Pancreas (tissue), 10 donors: ENCODE data around the gene CEMIP. TPM values are rescaled to one million over a fixed set of nuclear protein-coding genes. Genes with fewer than 3 reads are reported as not detected.

Experiments used
- ATAC-seq, 4 donors: fragments of 200-7000 bp; cut with Tn5 transposase; one replicate each; pipeline versions ENCODE4 v1.8.0 to v1.9.1; 2020; ENCODE audit warnings: mild to moderate bottlenecking in 4 of 4, moderate library complexity in 4 of 4
- DNase-seq, 6 donors: peaks; one replicate each; pipeline ENCODE4 v3.0.0-alpha.2; 2020
- FAIRE-seq: peaks from 2 replicates; lab custom pipeline; 2012; peaks lifted over from hg19 to GRCh38; lab: Jason Lieb, UNC
- H3K27ac ChIP-seq, 4 donors: fragments of 200-600 bp; sonication (generic); 1 replicate in 3 of 4; 2 replicates in 1 of 4; pipeline versions ENCODE4 v1.5.0 to v1.8.0; 2020
- H3K27me3 ChIP-seq, 4 donors: fragments of 200-600 bp; one replicate each; pipeline ENCODE4 v1.8.0; 2021
- H3K36me3 ChIP-seq, 3 donors: fragments of 200-600 bp; sonication (generic) in 1 of 3; one replicate each; pipeline versions ENCODE4 v1.5.0 to v1.8.0; 2020 to 2021
- H3K4me1 ChIP-seq, 3 donors: fragments of 200-600 bp; one replicate each; pipeline ENCODE4 v1.8.0; 2021
- H3K4me3 ChIP-seq, 4 donors: fragments of 200-600 bp; sonication (generic) in 2 of 4; one replicate each; pipeline versions ENCODE4 v1.5.0 to v1.8.0; 2020 to 2021
- H3K9me3 ChIP-seq, 4 donors: fragments of 200-600 bp; one replicate each; pipeline ENCODE4 v1.8.0; 2021
- WGBS, 2 donors: extraction: QIAGEN DNeasy Blood & Tissue Kit; methylation state at CpG; one replicate each; pipeline ENCODE4 v1.1.7; 2013; 5-methylcytosine and 5-hydroxymethylcytosine counted together
- intact Hi-C, 3 donors: fragments of 100-400 bp; cut with DNase I; formaldehyde crosslinking; loops; one replicate each; pipeline versions ENCODE4 v1.11.1 to v1.14.2; 2022
- polyA plus RNA-seq, 2 donors: library from polyadenylated mRNA; stranded (reverse); fragments of 200-250 nt; gene quantifications; one replicate each; pipeline ENCODE4 v1.2.3, GENCODE V29; 2013
- total RNA-seq, 6 donors: library from RNA; stranded (reverse); fragmentation: NEBNext Ultra II Directional in 4 of 6; extraction: Animal tissue kit (Norgen Biotek cat#: 25700) in 4 of 6; gene quantifications; one replicate each; pipeline versions ENCODE4 v1.2.1 to v1.2.4, GENCODE V29; 2021 to 2023
- TF ChIP-seq, protein P1 (sequence below), 4 donors: fragments of 200-600 bp; sonication (generic) in 3 of 4; IDR thresholded peaks; one replicate each; pipeline versions ENCODE4 v1.5.0 to v1.8.0; 2021; ENCODE audit warnings: antibody characterized with exemption in 4 of 4
- donor health status: healthy with polysubstance abuse.
- donor health status: DM: no; HTN: no; CAD: no; lungs with moderate emphysema.
- donor health status: DM: no; HTN: no; CAD: no.
- donor health status: control.
- donor health status: control.
- donor health status: Bipolar disorder and iron deficiency.
- donor health status: DM: yes; HTN: yes; CAD: no.
- donor health status: DM: no; HTN: no; CAD: no.
- donor health status: DM: no; HTN: no; CAD: no.
- donor health status: DM: yes; HTN: yes; CAD: no.

Gene CEMIP
- total and polyA plus RNA-seq, 8 donors, result 0.07 to 0.41 (median 0.12) TPM; not detected in 1

DNA sequence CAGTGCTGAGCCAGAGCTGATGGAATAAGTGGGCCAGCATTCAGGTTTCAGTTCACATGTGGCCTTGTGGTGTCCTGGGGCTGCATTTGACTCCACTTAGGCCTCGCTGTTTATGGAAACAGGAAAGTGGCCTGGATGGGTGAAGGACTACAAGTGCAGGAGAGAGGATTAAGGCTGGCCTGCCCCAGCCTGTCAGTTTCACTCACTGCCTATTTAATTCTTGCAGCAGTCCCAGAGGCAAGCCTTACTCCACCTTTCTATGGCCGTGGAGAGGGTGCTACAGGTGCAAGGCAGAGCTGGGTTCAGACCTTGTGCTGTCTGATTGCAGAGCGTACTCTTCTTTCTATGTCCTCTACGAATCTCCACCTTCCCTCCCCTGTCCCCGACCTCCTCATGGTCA, 46.4 kb upstream of the CEMIP start:
- intact Hi-C loops, result no loop called here
- H3K36me3 ChIP-seq, result no peaks in the 10 kb centered on the region
- FAIRE-seq (no peak), DNase-seq (no peak), ATAC-seq (no peak)
- H3K27ac ChIP-seq, result no peak overlapping the region
- H3K4me3 ChIP-seq, result no peak overlapping the region
- H3K9me3 ChIP-seq, result no peaks in the 10 kb centered on the region
- TF ChIP-seq, protein P1, sequence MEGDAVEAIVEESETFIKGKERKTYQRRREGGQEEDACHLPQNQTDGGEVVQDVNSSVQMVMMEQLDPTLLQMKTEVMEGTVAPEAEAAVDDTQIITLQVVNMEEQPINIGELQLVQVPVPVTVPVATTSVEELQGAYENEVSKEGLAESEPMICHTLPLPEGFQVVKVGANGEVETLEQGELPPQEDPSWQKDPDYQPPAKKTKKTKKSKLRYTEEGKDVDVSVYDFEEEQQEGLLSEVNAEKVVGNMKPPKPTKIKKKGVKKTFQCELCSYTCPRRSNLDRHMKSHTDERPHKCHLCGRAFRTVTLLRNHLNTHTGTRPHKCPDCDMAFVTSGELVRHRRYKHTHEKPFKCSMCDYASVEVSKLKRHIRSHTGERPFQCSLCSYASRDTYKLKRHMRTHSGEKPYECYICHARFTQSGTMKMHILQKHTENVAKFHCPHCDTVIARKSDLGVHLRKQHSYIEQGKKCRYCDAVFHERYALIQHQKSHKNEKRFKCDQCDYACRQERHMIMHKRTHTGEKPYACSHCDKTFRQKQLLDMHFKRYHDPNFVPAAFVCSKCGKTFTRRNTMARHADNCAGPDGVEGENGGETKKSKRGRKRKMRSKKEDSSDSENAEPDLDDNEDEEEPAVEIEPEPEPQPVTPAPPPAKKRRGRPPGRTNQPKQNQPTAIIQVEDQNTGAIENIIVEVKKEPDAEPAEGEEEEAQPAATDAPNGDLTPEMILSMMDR (IDR thresholded peaks at IDR 0.05), result no peak
- 94 to 96% methylated on average over 5 of the region's 5 CpGs for WGBS, 2 donors
- H3K27me3 ChIP-seq, result no peaks in the 10 kb centered on the region
- H3K4me1 ChIP-seq, result no peaks in the 10 kb centered on the region

DNA sequence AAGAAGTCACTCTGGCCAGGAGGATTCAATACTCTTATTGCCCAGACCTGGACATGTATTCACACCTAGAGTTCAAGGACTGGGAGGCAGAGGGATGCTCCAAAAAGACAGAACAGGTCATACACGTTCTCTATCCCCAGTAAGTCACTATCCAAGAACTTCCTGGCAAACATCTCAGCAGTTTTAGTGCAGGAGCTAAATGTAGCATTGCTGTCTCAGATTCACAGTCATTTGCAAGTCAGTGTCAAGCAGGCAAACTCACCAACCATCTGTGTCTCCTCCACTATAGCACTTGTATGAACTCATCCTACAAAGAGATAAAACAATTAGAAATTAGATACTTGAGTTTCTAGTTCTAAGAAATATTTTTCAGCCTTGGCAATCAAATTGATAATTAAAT, 45.7 kb upstream of the CEMIP start:
- DNase-seq, result no peak
- ATAC-seq, result no peak
- Histone ChIP-seq H3K9me3 (no peaks in the 10 kb centered on the region), H3K36me3 (no peaks in the 10 kb centered on the region), H3K4me3 (no peak overlapping the region), H3K27ac (no peak overlapping the region), H3K4me1 (no peaks in the 10 kb centered on the region), H3K27me3 (no peaks in the 10 kb centered on the region)
- TF ChIP-seq, protein P1 (IDR thresholded peaks at IDR 0.05), result no peak
- WGBS, 2 donors, result 63 to 75% methylated on average over 1 of the region's 1 CpG
- FAIRE-seq, result no peak
- intact Hi-C loops, result no loop called here

DNA sequence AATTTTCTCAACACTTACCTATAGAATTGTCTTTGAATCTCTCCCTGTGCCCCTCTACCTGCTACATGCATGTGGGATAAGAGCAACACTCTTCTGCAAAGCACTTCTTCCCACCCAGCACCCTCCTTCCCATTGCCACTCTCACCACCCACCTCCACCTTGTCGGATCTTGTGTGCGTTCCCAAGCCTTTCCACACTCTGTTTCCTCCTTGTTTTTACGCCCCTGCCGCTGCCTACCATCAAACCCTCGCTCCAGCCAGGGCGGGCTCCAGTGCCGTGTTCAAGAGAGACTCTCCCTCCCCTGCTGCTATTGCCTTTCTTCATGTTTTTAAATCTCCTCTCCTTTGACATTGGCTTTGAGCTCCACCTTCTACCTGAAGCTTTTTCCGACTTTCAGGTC, 43.8 kb upstream of the CEMIP start:
- no peak for FAIRE-seq
- Histone ChIP-seq H3K4me3 (no peak overlapping the region), H3K4me1 (no peaks in the 10 kb centered on the region), H3K27ac (no peak overlapping the region), H3K9me3 (no peaks in the 10 kb centered on the region), H3K36me3 (no peaks in the 10 kb centered on the region), H3K27me3 (no peaks in the 10 kb centered on the region)
- no peak for ATAC-seq
- WGBS, 2 donors, result 98 to 100% methylated on average over 8 of the region's 8 CpGs
- intact Hi-C loops, result no loop called here
- TF ChIP-seq, protein P1 (IDR thresholded peaks at IDR 0.05), result no peak
- DNase-seq, result no peak

- FAIRE-seq, result no peak
- DNase-seq, result no peak
- H3K27me3 ChIP-seq, result no peaks in the 10 kb centered on the region
- WGBS, 2 donors, result 72 to 76% methylated on average over 4 of the region's 4 CpGs
- no peak for ATAC-seq
- intact Hi-C loops, result no loop called here
- H3K4me3 ChIP-seq, result no peak overlapping the region
- H3K9me3 ChIP-seq, result no peaks in the 10 kb centered on the region
- no peaks in the 10 kb centered on the region for H3K4me1 ChIP-seq
- no peak overlapping the region for H3K27ac ChIP-seq
- H3K36me3 ChIP-seq, result no peaks in the 10 kb centered on the region
- TF ChIP-seq, protein P1 (IDR thresholded peaks at IDR 0.05), result no peak
Observed at GRCh38 chr15:80736560-80736959, 42.6 kb upstream of the CEMIP start.

DNA sequence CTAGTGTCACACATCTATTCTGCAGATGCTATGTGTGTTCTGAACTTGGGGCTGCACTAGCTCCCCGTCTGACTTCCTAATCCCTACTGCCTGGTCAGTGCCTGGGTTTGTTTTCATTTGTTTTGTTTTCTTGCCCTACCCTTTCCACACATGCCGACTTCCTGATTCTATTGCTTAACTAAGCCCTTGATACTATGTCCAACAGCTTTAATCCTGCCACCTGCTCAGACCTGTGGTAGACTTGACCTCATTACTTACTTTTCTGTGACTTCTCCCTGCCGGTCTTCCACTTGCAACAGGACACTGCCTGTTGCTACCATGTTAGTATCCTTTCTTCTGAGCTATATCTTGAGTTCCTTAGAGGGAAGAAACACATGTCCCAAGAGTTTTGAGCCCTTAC, 39.3 kb upstream of the CEMIP start:
- Histone ChIP-seq H3K4me3 (no peak overlapping the region), H3K36me3 (no peaks in the 10 kb centered on the region), H3K9me3 (no peaks in the 10 kb centered on the region), H3K27ac (no peak overlapping the region), H3K4me1 (no peaks in the 10 kb centered on the region), H3K27me3 (no peaks in the 10 kb centered on the region)
- no peak for FAIRE-seq
- intact Hi-C loops, result no loop called here
- ATAC-seq, result no peak
- no peak for DNase-seq
- 91 to 93% methylated on average over 3 of the region's 3 CpGs for WGBS, 2 donors
- TF ChIP-seq, protein P1 (IDR thresholded peaks at IDR 0.05), result no peak
